Osteoblast (primary cell): ENCODE measurements around the gene GRK3. TPM values are rescaled to one million over a fixed set of nuclear protein-coding genes. Genes with fewer than 3 reads are reported as not detected.
A peak's percentile ranks its signal among the peaks of the same experiment; 100 is the strongest.

Experiments used
- DNase-seq: peaks from one replicate; pipeline ENCODE4 v3.0.0; 2011; ENCODE audit warnings: low spot score, mixed read lengths; ENCODE audit not compliant: insufficient read length; ENCODE audit errors: missing footprints
- H2AFZ ChIP-seq: 2 replicates; pipeline ENCODE4 v1.6.0; 2011; ENCODE audit warnings: mild to moderate bottlenecking, low read length
- H3K27ac ChIP-seq: 2 replicates; pipeline ENCODE4 v1.5.1; 2011; ENCODE audit warnings: mild to moderate bottlenecking, low read depth, low read length, moderate library complexity
- H3K27me3 ChIP-seq: 2 replicates; pipeline ENCODE4 v1.6.0; 2012; ENCODE audit warnings: mild to moderate bottlenecking, control low read depth, inconsistent platforms, low read length, moderate library complexity; ENCODE audit not compliant: insufficient read depth
- H3K36me3 ChIP-seq: 2 replicates; pipeline ENCODE4 v1.5.1; 2011; ENCODE audit warnings: mild to moderate bottlenecking, low read length, control low read depth, moderate library complexity; ENCODE audit not compliant: insufficient read depth
- H3K4me1 ChIP-seq: 2 replicates; pipeline ENCODE4 v1.5.1; 2011; ENCODE audit warnings: mild to moderate bottlenecking, low read length, control low read depth, moderate library complexity; ENCODE audit not compliant: insufficient read depth
- H3K4me2 ChIP-seq: 2 replicates; pipeline ENCODE4 v1.6.0; 2011; ENCODE audit warnings: mild to moderate bottlenecking, low read length; ENCODE audit not compliant: insufficient read depth
- H3K4me3 ChIP-seq: fragments of 200-600 bp; sonication (generic); 3 replicates; pipeline ENCODE4 v1.5.1; 2012; ENCODE audit warnings: mild to moderate bottlenecking, low read length, inconsistent platforms; ENCODE audit not compliant: insufficient read depth
- H3K79me2 ChIP-seq: 2 replicates; pipeline ENCODE4 v1.6.0; 2012; ENCODE audit warnings: mild to moderate bottlenecking, low read length, control low read depth, inconsistent platforms; ENCODE audit not compliant: insufficient read depth
- H3K9me3 ChIP-seq: 2 replicates; pipeline ENCODE4 v1.5.1; 2011; ENCODE audit warnings: low read depth, low read length, control low read depth
- H4K20me1 ChIP-seq: 2 replicates; pipeline ENCODE4 v1.6.0; 2012; ENCODE audit warnings: mild to moderate bottlenecking, low read length, control low read depth; ENCODE audit not compliant: insufficient read depth
- CTCF ChIP-seq: IDR thresholded peaks from 2 replicates; pipeline ENCODE4 v1.5.1; 2011; ENCODE audit warnings: mild to moderate bottlenecking, low read depth, low read length, moderate library complexity; ENCODE audit errors: extremely low read depth
- total RNA-seq: library from RNA; depleted of rRNA; stranded (reverse); fragments of >200 nt; gene quantifications from 2 replicates; pipeline ENCODE4 v1.2.3, GENCODE V29; 2012

Gene GRK3
- total RNA-seq, 1 donor: 1.8 TPM

GRCh38 chr22:25661073-25661472 lies 96.6 kb downstream of the GRK3 start:
- no peak for DNase-seq
- Histone ChIP-seq H3K4me2 (no peak overlapping the region), H2AFZ (no peak overlapping the region), H3K4me1 (no peaks in the 10 kb centered on the region), H3K36me3 (no peaks in the 10 kb centered on the region), H3K27me3 (no peaks in the 10 kb centered on the region), H3K4me3 (no peak overlapping the region), H3K9me3 (no peaks in the 10 kb centered on the region), H4K20me1 (no peaks in the 10 kb centered on the region), H3K79me2 (no peaks in the 10 kb centered on the region), H3K27ac (no peak overlapping the region)
- TF ChIP-seq CTCF: no peak

GRCh38 chr22:25663654-25664053 lies 99.2 kb downstream of the GRK3 start:
- no peaks in the 10 kb centered on the region for H4K20me1 ChIP-seq
- H3K9me3 ChIP-seq: no peaks in the 10 kb centered on the region
- DNase-seq: no peak
- no peaks in the 10 kb centered on the region for H3K36me3 ChIP-seq
- peaks cover 7% of the 10 kb centered on the region for H3K4me1 ChIP-seq
- no peak overlapping the region for H3K4me3 ChIP-seq
- no peak overlapping the region for H3K27ac ChIP-seq
- H3K27me3 ChIP-seq: no peaks in the 10 kb centered on the region
- H3K4me2 ChIP-seq: no peak overlapping the region
- H2AFZ ChIP-seq: no peak overlapping the region
- no peaks in the 10 kb centered on the region for H3K79me2 ChIP-seq
- TF ChIP-seq CTCF: no peak

GRCh38 chr22:25666308-25666707 lies 101.8 kb downstream of the GRK3 start:
- Histone ChIP-seq H3K4me3 (no peak overlapping the region), H3K79me2 (no peaks in the 10 kb centered on the region), H3K27me3 (no peaks in the 10 kb centered on the region), H3K36me3 (no peaks in the 10 kb centered on the region), H3K27ac (no peak overlapping the region), H4K20me1 (no peaks in the 10 kb centered on the region), H3K9me3 (no peaks in the 10 kb centered on the region), H3K4me2 (no peak overlapping the region), H2AFZ (no peak overlapping the region), H3K4me1 (peaks cover 9% of the 10 kb centered on the region)
- TF ChIP-seq CTCF: no peak
- no peak for DNase-seq

GRCh38 chr22:25668437-25668836 lies 104.0 kb downstream of the GRK3 start:
- no peak for DNase-seq
- TF ChIP-seq CTCF: no peak

More at GRCh38 chr22:25668437-25668836, 104.0 kb downstream of the GRK3 start:
- Histone ChIP-seq H3K4me2 (peak overlapping the region; percentile 20), H3K4me3 (no peak overlapping the region), H3K79me2 (no peaks in the 10 kb centered on the region), H4K20me1 (no peaks in the 10 kb centered on the region), H3K27me3 (no peaks in the 10 kb centered on the region), H2AFZ (no peak overlapping the region), H3K9me3 (no peaks in the 10 kb centered on the region), H3K27ac (no peak overlapping the region), H3K36me3 (no peaks in the 10 kb centered on the region), H3K4me1 (peaks cover 9% of the 10 kb centered on the region)
